IMR-90 (cell line): Measurements from ENCODE around the gene GIT1. TPM values are rescaled to one million over a fixed set of nuclear protein-coding genes. Genes with fewer than 3 reads are reported as not detected.
A peak's percentile ranks its signal among the peaks of the same experiment; 100 is the strongest.

ENCODE experiments used
- ATAC-seq: fragments of 200-7000 bp; cut with Tn5 transposase; 2 replicates; pipeline ENCODE4 v1.9.1; 2020; ENCODE audit warnings: low read depth, mild to moderate bottlenecking, moderate library complexity
- BruUV-seq: library from RNA; stranded (reverse); fragments of 400-500 nt; replicated peaks from 2 replicates; lab custom pipeline; 2021; lab: Mats Ljungman, UMichigan
- CTCF ChIA-PET: fragments of 300-600 bp; formaldehyde crosslinking; extraction: SDS; loops from one replicate; lab custom pipeline; 2021; ENCODE audit warnings: antibody characterized with exemption; lab: Yijun Ruan, JAX
- POLR2A ChIA-PET: fragments of 300-600 bp; sonication (Branson Sonifier 250); formaldehyde crosslinking; loops from one replicate; lab custom pipeline; 2022; ENCODE audit warnings: antibody characterized with exemption; ENCODE audit not compliant: unreplicated experiment; lab: Charles Lee
- DNase-seq: peaks from one replicate; pipeline ENCODE4 v3.0.0; 2013
- H2AFZ ChIP-seq: replicated peaks from 2 replicates; pipeline ENCODE3; 2013; ENCODE audit warnings: low read length, mild to moderate bottlenecking; ENCODE audit not compliant: poor library complexity
- H2AK5ac ChIP-seq: 2 replicates; pipeline ENCODE4 v1.6.1; 2013; ENCODE audit warnings: low read depth, low read length, inconsistent platforms
- H2AK9ac ChIP-seq: replicated peaks from 2 replicates; pipeline ENCODE3; 2013; ENCODE audit warnings: mild to moderate bottlenecking, low read depth, low read length, moderate library complexity; ENCODE audit not compliant: poor library complexity
- H2BK120ac ChIP-seq: 2 replicates; pipeline ENCODE4 v1.6.1; 2013; ENCODE audit warnings: low read depth, low read length, inconsistent platforms
- H2BK15ac ChIP-seq: 3 replicates; pipeline ENCODE4 v1.6.1; 2013; ENCODE audit warnings: low read depth, low read length, inconsistent platforms
- H2BK20ac ChIP-seq: 2 replicates; pipeline ENCODE4 v1.6.1; 2013; ENCODE audit warnings: low read depth, mild to moderate bottlenecking, inconsistent platforms, low read length, moderate library complexity
- H2BK5ac ChIP-seq: 2 replicates; pipeline ENCODE4 v1.6.1; 2013; ENCODE audit warnings: mild to moderate bottlenecking, low read depth, low read length, inconsistent platforms; ENCODE audit not compliant: poor library complexity, severe bottlenecking
- H3K14ac ChIP-seq: replicated peaks from 2 replicates; pipeline ENCODE4 v1.6.1; 2013; ENCODE audit warnings: low read depth, low read length, inconsistent platforms
- H3K18ac ChIP-seq: 2 replicates; pipeline ENCODE4 v1.6.1; 2013; ENCODE audit warnings: low read depth, low read length, control low read depth
- H3K23ac ChIP-seq: 2 replicates; pipeline ENCODE4 v1.6.1; 2013; ENCODE audit warnings: low read depth, low read length, inconsistent platforms
- H3K27ac ChIP-seq: 2 replicates; pipeline ENCODE4 v1.5.1; 2013; ENCODE audit warnings: mild to moderate bottlenecking, control low read depth, low read length; ENCODE audit not compliant: insufficient read depth
- H3K27me3 ChIP-seq: 2 replicates; pipeline ENCODE4 v1.6.1; 2013; ENCODE audit warnings: low read length; ENCODE audit not compliant: control insufficient read depth, insufficient read depth
- H3K36me3 ChIP-seq: 2 replicates; pipeline ENCODE4 v1.6.1; 2013; ENCODE audit warnings: low read length, mixed read lengths; ENCODE audit not compliant: control insufficient read depth, insufficient read depth
- H3K4ac ChIP-seq: 2 replicates; pipeline ENCODE4 v1.6.1; 2013; ENCODE audit warnings: low read depth, low read length, inconsistent platforms
- H3K4me1 ChIP-seq: 2 replicates; pipeline ENCODE4 v1.6.1; 2013; ENCODE audit warnings: low read length, mixed read lengths; ENCODE audit not compliant: control insufficient read depth, insufficient read depth
- H3K4me2 ChIP-seq: 2 replicates; pipeline ENCODE4 v1.6.1; 2013; ENCODE audit warnings: low read depth, mild to moderate bottlenecking, control low read depth, low read length, moderate library complexity
- H3K4me3 ChIP-seq: 2 replicates; pipeline ENCODE4 v1.5.1; 2013; ENCODE audit warnings: low read depth, mild to moderate bottlenecking, control low read depth, low read length, moderate library complexity; ENCODE audit not compliant: insufficient read depth
- H3K56ac ChIP-seq: 2 replicates; pipeline ENCODE4 v1.6.1; 2013; ENCODE audit warnings: low read length, inconsistent platforms; ENCODE audit not compliant: insufficient read depth; ENCODE audit errors: extremely low read depth
- H3K79me1 ChIP-seq, 2 experiments: 2 replicates each; pipeline ENCODE4 v1.6.1; 2013; ENCODE audit warnings: low read length in 2 of 2, inconsistent platforms in 1 of 2, low read depth in 1 of 2
- H3K9ac ChIP-seq: 2 replicates; pipeline ENCODE4 v1.6.1; 2013; ENCODE audit warnings: low read depth, low read length, control low read depth
- H3K9me1 ChIP-seq: 2 replicates; pipeline ENCODE4 v1.6.1; 2013; ENCODE audit warnings: low read length, inconsistent platforms; ENCODE audit not compliant: insufficient read depth
- H3K9me3 ChIP-seq: 2 replicates; pipeline ENCODE4 v1.6.1; 2013; ENCODE audit warnings: low read length; ENCODE audit not compliant: control insufficient read depth, insufficient read depth
- H4K20me1 ChIP-seq: 2 replicates; pipeline ENCODE4 v1.6.1; 2013; ENCODE audit warnings: low read length, inconsistent platforms; ENCODE audit not compliant: insufficient read depth
- H4K5ac ChIP-seq: 2 replicates; pipeline ENCODE4 v1.6.1; 2013; ENCODE audit warnings: mild to moderate bottlenecking, low read depth, low read length, control low read depth
- H4K8ac ChIP-seq, 2 experiments: 2 replicates each; pipeline ENCODE4 v1.6.1; 2013; ENCODE audit warnings: low read depth in 2 of 2, low read length in 2 of 2, control low read depth in 1 of 2, inconsistent platforms in 1 of 2
- H4K91ac ChIP-seq: 2 replicates; pipeline ENCODE4 v1.6.1; 2013; ENCODE audit warnings: low read depth, low read length, inconsistent platforms; ENCODE audit not compliant: insufficient read depth
- CHD1 ChIP-seq: IDR thresholded peaks from 2 replicates; pipeline ENCODE4 v1.6.1; 2012; ENCODE audit warnings: low read depth, low read length, improper control_type of control experiment
- ELK1 ChIP-seq: fragments of 150-350 bp; IDR thresholded peaks from 2 replicates; pipeline ENCODE4 v1.6.1; 2016; ENCODE audit warnings: low read depth, mild to moderate bottlenecking, low read length, moderate library complexity, borderline replicate concordance
- FOS ChIP-seq: fragments of 150-350 bp; IDR thresholded peaks from 2 replicates; pipeline ENCODE4 v1.6.1; 2016; ENCODE audit warnings: low read depth, low read length
- MAFK ChIP-seq: IDR thresholded peaks from 2 replicates; pipeline ENCODE4 v1.6.1; 2012; ENCODE audit warnings: low read depth, low read length, improper control_type of control experiment
- MAZ ChIP-seq: IDR thresholded peaks from 2 replicates; pipeline ENCODE4 v1.6.1; 2012; ENCODE audit warnings: low read depth, mild to moderate bottlenecking, low read length, improper control_type of control experiment, moderate library complexity, borderline replicate concordance
- MXI1 ChIP-seq: IDR thresholded peaks from 2 replicates; pipeline ENCODE4 v1.6.1; 2012; ENCODE audit warnings: low read depth, mild to moderate bottlenecking, low read length, moderate library complexity, borderline replicate concordance
- NFE2L2 ChIP-seq: fragments of 150-350 bp; IDR thresholded peaks from 2 replicates; pipeline ENCODE4 v1.6.1; 2016; ENCODE audit warnings: low read depth, mild to moderate bottlenecking, low read length
- RAD21 ChIP-seq: IDR thresholded peaks from 2 replicates; pipeline ENCODE4 v1.6.1; 2012; ENCODE audit warnings: low read length, improper control_type of control experiment
- RFX5 ChIP-seq: IDR thresholded peaks from 2 replicates; pipeline ENCODE4 v1.8.0; 2012; ENCODE audit warnings: low read depth, mild to moderate bottlenecking, low read length, moderate library complexity
- USF2 ChIP-seq: fragments of 150-350 bp; IDR thresholded peaks from 2 replicates; pipeline ENCODE4 v1.6.1; 2017; ENCODE audit warnings: mild to moderate bottlenecking, antibody characterized with exemption, low read length, low read depth
- WGBS, 2 experiments: methylation state at CpG; one replicate each; pipeline versions ENCODE4 v1.1.5 to v1.1.7; 2013; ENCODE audit warnings: missing lambda C conversion rate in 2 of 2; ENCODE audit not compliant: insufficient read length in 1 of 2; ENCODE audit errors: extremely low coverage in 2 of 2; 5-methylcytosine and 5-hydroxymethylcytosine counted together
- dilution Hi-C: fragments of 300-500 bp; cut with HindIII; formaldehyde crosslinking; loops from one replicate; pipeline ENCODE4 v1.14.3; 2018; ENCODE audit warnings: low sequenced_read_pairs; ENCODE audit not compliant: unreplicated experiment
- in situ Hi-C: fragments of 300-500 bp; cut with MboI; formaldehyde crosslinking; loops from 3 replicates; pipeline ENCODE4 v1.14.3; 2019; ENCODE audit warnings: low sequenced_read_pairs, inconsistent platforms, mixed read lengths
- intact Hi-C: fragments of 100-400 bp; cut with micrococcal nuclease; formaldehyde crosslinking; loops from 2 replicates; pipeline ENCODE4 v1.10.0; 2022
- polyA plus RNA-seq, 3 experiments: library from polyadenylated mRNA; depleted of rRNA; stranded (reverse); fragments of >200 nt; gene quantifications; 2 replicates each; pipeline ENCODE4 v1.2.3, GENCODE V29; 2012; ENCODE audit warnings: low replicate concordance in 1 of 3
- total RNA-seq: library from RNA; depleted of rRNA; stranded (reverse); fragments of >200 nt; gene quantifications from 2 replicates; pipeline ENCODE4 v1.2.3, GENCODE V29; 2012

GIT1 gene
- total and polyA plus RNA-seq, 2 of the 4 experiments (the other 2 are of a cell fraction) = 14.2 to 34.2 TPM

DNA sequence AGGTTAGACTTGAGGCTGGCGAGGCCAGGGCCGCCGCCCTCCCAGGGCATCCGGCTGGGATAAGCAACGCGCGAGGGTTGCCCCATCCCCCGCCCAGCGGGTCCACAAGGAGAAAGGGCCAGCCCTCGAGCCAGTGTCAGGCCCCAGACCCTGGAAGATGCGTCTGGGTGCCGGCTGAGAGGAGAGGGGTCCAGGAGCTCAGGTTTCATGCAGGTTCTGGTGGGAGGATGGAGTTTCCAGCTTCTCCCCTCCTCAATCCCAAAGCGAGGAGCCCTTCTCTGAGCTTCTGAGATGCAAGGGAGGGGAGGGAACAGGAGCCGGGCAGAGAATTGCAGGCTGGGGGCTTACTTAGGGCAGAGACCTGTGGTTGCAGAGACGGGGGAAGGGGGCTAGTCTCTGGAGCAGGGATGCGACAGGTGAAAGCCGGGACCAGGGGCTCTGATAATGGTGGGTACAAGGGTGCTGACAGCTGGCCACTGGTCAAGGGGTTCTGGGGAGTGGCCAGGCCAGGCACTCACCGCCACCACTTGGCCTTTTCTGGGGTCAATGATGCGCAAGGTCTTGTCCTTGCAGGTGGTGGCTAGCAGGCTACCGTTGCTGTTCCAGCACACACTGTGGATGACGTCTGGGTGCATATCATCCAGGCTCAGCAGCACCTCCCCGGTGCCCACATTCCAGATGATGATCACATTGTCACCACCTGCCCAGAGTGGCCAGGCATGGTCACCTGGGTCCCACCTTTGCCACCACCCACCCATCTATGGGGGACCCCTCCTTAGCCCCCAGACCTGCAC is 29.0 kb upstream of the GIT1 start:
- DNase-seq (no peak), ATAC-seq (no peak)
- in situ Hi-C loops (no loop called here), dilution Hi-C loops (no loop called here), intact Hi-C loops (no loop called here)
- H4K91ac ChIP-seq = no peak overlapping the region
- H3K4me1 ChIP-seq = peaks cover 15% of the 10 kb centered on the region
- peak overlapping the region; percentile 81 for H2AFZ ChIP-seq
- H3K56ac ChIP-seq = no peak overlapping the region
- no peak overlapping the region for H3K27ac ChIP-seq
- peaks cover 9% of the 10 kb centered on the region; the same call in 1 of the 2 replicates for H4K20me1 ChIP-seq
- H2BK120ac ChIP-seq = no peak overlapping the region
- H4K5ac ChIP-seq = no peak overlapping the region
- no peak overlapping the region for H2AK5ac ChIP-seq
- no peak overlapping the region for H2BK20ac ChIP-seq
- H3K14ac ChIP-seq = no peak overlapping the region
- H3K4me2 ChIP-seq = no peak overlapping the region
- H2BK5ac ChIP-seq = no peak overlapping the region
- ChIA-PET CTCF (interaction anchor here (0.9 to 2.2 kb wide), 4 partner anchors 13 to 24 kb away, joined by 3 to 5 read pairs (median 3); no protein-coding TSS in a partner anchor), POLR2A (no interaction called here)
- no peak overlapping the region for H3K4ac ChIP-seq
- H3K18ac ChIP-seq = no peak overlapping the region
- no peak overlapping the region for H2BK15ac ChIP-seq
- H3K9me1 ChIP-seq = peaks cover 25% of the 10 kb centered on the region
- TF ChIP-seq RAD21 (no peak), MXI1 (no peak), ELK1 (no peak), RFX5 (no peak), FOS (no peak), NFE2L2 (no peak), CHD1 (no peak), USF2 (no peak), MAZ (no peak), MAFK (no peak)
- BruUV-seq = no TSS peak
- no peaks in the 10 kb centered on the region for H3K9me3 ChIP-seq
- 84% methylated on average over 4 of the region's 22 CpGs; no CpG with 5 or more reads in 1 of the 2 experiments for whole genome bisulfite sequencing, 2 experiments
- no peaks in the 10 kb centered on the region; the same call in 1 of the 2 replicates for H3K27me3 ChIP-seq
- no peak overlapping the region for H3K9ac ChIP-seq
- H3K79me1 ChIP-seq = peaks cover 0 to 22% of the 10 kb centered on the region in 2 experiments; a peak in 1 of 4 replicates
- no peaks in the 10 kb centered on the region for H3K36me3 ChIP-seq
- H2AK9ac ChIP-seq = no peak overlapping the region
- no peak overlapping the region for H3K4me3 ChIP-seq
- no peak overlapping the region for H3K23ac ChIP-seq
- H4K8ac ChIP-seq = no peak overlapping the region
